Glomerular endothelial cell (primary cell): ENCODE measurements around the gene RNMT. TPM values are rescaled to one million over a fixed set of nuclear protein-coding genes. Genes with fewer than 3 reads are reported as not detected.
"Not testable (repeated sequence)": the region's sequence is repeated elsewhere in the genome, so short reads cannot be mapped to it uniquely, and the experiment has no call there.

Experiments
- DNase-seq: peaks from one replicate; pipeline ENCODE4 v3.0.0-alpha.2; 2011; ENCODE audit warnings: low read depth, low spot score; ENCODE audit errors: extremely low read depth
- total RNA-seq: library from RNA; depleted of rRNA; stranded (reverse); fragments of >200 nt; gene quantifications from 2 replicates; pipeline ENCODE4 v1.2.3, GENCODE V29; 2015

RNMT gene
- total RNA-seq, 1 donor from 2014 or later, result 19.5 TPM

DNA sequence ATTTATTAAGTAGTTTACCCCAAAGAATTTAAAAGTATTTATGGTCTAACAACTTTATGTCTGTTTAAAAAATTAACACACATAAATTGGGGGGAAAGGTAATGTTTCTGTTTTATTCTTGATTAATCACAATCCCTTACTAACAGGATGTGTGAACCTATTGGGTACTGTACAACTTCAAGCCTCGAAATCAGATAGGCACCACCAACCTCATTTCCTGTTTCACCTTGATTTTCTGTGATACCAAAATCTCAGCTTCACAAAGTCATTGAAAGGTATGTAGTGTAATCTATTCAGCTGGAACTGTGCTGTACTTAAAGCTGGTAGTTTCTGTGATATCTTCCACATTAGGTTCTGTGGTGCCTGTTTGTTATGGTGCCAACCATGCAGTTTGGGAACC lies 4.0 kb downstream of the RNMT start:
- no peak for DNase-seq

DNA sequence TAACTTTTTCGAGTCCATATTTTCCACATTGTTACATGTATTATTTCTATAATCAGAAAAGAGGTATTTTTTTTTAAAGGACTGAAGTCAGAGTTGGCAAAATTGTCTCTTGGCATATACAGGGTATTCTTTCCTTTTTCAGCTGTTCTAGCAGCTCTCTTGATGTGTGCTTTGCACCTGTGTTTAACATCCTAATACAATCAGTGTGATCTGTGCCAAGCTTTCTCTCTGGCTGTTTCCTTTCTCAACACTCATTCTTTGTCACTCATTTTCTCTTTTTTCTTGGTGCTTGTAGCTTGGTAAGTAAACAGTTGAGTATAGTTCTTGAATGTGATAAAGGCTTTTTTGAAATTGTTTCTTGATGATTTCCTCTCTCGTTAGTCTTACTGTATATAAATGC lies 9.2 kb downstream of the RNMT start:
- DNase-seq, result no peak

- no peak for DNase-seq
Measured at GRCh38 chr18:13745696-13746095, 19.2 kb downstream of the RNMT start.

- no peak for DNase-seq
Measured at GRCh38 chr18:13746633-13747032, 20.2 kb downstream of the RNMT start.

- DNase-seq, result not testable (repeated sequence)
Measured at GRCh38 chr18:13751599-13751998, 25.1 kb downstream of the RNMT start.

DNA sequence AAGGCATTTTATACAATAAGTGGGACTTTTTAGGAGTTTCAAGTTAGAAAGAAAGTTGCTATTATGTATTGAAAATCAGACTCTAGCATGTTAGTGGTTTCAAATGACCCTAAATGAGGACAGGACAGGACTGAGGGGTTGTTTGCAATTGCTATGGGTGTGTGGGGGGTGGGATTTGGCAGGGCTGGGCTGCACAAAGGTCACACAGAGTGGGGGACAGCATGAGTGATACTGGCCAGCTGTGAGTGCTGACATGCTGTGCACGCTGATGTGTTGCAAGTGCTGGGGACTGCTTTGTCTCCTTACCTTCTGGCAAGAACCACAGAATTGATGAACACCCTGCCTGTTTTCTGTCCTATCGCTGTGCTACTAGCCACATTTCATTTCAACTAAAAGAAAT lies 29.8 kb downstream of the RNMT start:
- no peak for DNase-seq

DNA sequence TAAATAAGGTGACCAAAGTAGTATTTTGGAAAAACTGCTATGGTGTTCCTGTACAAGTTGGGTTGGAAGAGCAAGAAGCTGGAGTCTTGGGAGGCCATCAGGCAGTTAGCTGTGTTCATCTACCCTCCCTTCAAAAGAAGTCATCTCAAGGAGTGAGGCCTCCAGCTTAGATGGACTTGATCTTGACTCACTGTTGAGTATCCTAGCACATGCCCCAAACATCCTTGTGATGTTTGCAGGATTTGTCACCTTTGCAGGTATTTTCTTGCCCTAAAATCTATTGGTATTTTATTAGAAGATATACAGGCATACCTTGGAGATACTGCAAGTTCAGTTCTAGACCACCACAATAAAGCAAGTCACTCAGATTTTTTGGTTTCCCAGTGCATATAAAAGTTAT lies 30.2 kb downstream of the RNMT start:
- no peak for DNase-seq

GRCh38 chr18:13758622-13759021 lies 32.1 kb downstream of the RNMT start:
- no peak for DNase-seq

- DNase-seq, result no peak
Measured at GRCh38 chr18:13760047-13760446, 33.6 kb downstream of the RNMT start.

DNA sequence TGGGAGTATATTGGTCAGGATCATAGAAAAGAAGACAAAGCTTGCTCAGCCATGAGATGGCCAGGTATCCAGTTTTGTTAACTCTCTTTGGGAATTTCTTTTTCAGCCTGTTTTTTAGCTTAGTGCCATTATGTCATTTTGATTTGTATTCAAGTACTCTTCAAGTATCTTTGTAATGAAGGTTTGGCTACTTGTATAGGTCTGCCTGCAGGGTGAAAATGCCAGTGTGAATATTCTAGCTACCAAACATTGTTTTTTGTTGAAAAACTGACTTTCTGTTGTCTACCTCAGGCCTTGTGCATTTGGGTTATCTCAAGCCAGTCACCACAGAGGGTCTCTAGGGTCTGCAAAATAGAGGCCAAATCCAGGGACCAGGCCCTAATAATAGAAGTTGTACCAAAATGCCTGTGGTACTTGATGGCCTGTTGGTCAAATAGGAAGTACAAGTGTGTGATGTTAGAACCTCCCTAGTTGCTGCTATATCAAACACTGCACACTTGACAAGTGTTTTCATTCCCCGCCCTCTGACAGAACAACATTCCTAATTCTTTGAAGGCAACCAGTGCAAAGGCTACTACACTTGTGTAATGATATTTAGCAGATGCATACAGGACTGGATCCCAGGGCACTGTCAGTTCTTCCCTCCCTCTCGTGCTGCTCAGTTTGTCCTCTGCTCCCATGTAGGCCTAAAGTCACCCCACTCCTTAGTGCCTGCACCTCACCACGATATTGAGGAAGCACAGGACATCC lies 36.4 kb downstream of the RNMT start:
- no peak for DNase-seq

DNA sequence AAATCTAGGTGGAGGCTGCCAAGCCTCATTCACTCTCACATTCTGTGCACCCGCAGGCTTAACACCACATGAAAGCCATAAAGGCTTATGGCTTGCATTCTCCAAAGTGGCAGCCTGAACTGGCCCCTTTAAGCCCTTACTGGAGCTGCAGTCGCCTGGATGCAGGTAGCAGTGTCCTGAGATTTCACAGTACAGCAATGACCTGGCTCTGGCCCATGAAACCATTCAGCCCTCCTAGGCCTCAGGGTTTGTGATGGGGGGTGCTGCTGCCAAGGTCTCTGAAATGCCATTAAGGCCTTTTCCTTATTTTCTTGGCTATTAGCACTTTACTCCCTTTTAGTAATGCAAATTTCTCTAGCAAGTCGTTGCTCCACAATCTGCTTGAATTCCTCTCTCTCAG lies 48.6 kb downstream of the RNMT start:
- no peak for DNase-seq

GRCh38 chr18:13791181-13791580 lies 64.7 kb downstream of the RNMT start:
- no peak for DNase-seq

DNA sequence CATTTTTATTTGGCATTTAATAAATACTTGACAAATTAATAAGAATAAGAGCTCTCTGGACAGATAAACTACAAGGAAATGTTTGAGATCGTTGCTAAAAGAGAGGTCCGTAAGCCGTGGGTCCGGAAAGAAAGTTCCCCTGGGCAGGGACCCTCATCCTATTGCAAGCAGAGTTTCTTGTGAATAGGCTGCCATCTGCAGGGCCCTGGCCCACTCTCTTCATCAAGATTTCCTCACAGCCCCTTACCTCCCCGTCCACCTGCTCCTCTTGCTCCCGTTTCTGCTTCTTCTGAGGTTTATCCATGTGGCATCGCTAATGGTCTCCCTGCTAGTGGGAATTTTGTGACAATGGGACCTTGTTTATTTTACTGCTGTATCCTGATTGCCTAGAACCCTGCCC lies 67.3 kb downstream of the RNMT start:
- DNase-seq, result no peak

DNA sequence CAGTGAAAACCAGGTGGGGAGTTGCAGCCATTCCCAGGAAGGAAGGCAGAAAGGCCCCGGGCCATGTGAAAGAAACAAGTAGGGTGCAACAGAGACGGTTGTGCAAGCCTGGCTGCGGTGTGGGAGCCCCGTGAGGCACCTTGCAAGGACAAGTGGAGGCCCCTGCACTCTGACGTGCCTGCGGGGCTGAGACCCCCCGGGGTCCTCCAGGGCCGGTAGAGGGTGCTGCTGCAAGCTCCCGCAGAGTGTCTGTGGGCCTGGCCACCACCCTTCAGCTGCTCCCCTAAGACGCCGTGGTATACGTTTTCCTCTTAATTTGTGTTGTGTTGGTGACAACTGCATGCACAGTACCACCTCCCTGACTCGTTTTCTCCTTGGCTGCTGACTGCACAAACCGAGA lies 70.0 kb downstream of the RNMT start:
- no peak for DNase-seq

DNA sequence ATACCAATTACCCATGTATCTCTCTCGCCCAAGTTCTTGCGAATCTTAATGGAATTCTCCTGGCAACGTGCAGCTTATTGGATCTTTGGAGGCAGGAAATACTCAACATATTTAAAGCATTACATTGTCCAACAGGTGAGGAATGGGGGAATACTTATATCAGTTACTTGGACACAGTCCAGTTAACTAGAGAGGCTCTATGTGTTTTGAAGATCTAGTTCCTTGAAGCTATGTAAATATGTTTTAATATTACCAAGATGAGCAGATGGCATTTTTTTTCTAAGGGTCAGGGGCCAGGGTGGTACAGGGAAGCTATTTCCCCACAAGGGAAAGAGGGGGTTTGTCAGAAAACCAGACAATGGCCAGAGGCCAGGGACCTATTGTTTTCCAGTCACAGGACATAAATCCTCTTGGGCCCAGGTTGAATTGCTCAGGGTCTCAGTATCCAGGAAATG lies 70.7 kb downstream of the RNMT start:
- peak; percentile 77 for DNase-seq

- no peak for DNase-seq
Measured at GRCh38 chr18:13799396-13799795, 72.9 kb downstream of the RNMT start.

DNA sequence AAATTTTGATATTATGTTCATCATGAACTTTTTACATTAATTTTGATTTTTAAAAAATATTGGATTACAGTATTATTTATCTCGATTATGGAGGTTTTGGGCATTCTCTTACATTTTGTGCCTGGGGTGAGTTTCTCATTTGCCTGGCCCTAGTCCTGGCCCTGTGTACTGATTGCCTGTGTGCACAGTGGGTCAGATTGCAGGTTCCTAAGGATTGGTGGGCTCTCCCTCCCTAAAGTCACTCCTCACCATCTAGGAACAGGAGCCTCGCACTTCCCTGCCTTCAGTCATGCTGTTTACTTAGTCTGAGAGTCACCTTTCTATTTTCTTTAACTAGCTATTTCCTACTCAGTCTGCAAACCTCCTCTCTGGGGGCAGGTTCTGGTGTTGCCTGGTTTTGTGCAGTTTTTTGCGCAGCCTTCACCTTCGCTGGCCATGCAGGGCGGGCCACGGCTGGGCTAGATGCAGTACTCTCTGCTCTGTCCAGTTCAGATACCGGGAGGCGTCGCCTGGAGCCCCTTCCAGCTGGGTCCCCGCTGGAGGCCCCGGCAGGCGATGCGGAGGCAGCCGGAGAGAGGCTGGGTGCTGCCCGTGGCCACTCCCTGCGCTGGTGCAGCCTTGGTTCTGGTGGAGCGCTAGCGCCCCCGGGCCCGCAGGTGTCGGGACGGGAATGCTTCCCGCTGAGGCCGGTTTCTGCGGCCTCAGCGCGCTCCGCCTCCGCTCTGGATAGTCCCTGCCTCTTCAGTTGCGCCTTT lies 74.2 kb downstream of the RNMT start:
- no peak for DNase-seq

DNA sequence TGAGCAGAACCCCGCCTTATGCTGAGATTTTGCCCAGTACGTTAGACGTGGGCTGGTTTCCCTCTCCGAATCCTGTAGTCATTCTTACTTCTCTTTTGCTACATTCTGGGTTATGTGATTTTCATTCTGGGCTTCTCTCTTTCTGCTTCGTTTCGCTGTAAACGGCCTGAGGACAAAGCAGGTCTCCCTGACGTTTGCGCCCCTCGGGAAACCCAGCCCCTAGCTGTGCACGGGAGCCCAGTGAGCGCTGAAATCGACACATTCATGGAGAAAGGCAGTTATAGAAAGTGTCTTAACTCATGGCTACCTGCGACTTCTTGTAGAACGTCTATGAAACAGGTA lies 74.8 kb downstream of the RNMT start:
- DNase-seq, result no peak

DNA sequence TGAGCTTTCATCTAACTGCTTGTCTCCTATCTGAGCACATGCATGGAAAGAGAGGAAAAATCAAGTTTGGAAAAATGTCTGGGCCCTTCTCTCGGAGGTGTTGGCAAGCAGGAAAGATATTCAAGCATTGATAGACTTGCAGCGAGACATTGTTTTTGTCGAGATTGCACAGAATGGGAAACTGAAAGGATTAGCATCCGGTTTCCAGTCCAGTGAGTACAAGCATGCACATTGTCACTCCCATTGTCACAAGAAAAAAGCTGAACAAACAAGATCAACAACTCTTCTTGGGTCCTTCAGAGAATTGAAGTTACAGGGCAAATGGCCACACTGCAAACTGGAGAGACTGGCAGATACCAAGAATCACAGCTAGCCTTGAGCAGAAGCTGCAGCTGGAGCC lies 77.8 kb downstream of the RNMT start:
- no peak for DNase-seq

DNA sequence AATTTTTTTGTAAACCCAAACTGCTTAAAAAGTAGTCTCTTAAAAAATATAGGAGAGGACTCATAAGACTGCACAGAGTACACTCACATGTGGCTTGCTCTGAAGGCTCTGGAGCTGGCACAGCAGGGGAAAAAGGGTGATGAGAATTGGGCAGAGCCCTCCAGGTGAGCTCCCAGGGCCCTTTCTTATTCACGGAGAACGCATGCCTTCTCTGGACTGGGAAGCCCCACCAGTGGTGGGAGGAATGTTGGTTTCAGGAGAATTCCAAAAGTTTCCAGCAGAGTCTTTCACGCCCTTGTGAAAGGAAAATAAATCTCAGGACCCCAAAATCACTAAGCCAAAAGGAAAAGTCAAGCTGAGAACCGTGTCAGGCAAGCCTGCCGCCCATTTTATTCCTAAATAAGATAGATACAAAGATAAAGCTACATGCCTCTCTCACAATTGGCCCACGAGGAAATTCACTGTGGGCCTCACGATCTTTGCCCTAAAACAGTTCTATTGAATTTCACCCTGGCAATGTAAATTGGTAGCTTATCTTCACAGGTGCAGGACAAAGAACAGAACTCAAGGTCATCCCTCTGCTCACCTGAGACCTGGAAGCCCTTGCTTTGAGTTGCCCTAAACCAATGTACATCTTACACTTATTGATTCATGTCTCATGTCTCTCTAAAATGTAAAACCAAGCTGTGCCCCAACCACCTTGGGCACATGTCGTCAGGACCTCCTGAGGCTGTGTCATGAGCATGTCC lies 82.0 kb downstream of the RNMT start:
- no peak for DNase-seq

DNA sequence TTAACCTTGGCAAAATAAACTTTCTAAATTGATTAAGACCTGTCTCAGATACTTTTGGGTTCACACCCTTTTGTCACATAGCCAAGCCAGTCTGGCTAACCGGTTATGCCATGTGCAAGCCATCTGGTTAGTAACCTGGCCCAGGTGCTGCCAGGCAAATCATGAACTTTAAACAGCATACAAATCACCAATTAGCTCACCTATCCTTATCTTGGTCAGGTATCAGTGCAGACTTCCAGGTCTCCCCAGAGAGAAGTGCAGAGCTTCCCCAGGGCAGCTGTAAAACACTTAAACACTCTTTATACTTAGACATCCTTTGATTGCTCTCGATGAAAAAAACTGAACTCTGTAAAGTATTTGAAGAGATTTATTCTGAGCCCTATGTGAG lies 82.6 kb downstream of the RNMT start:
- no peak for DNase-seq
